SJCRH30 (cell line): ENCODE results near the gene ZNF385B. TPM values are rescaled to one million over a fixed set of nuclear protein-coding genes. Genes with fewer than 3 reads are reported as not detected.
A peak's percentile ranks its signal among the peaks of the same experiment; 100 is the strongest.

Source experiments
- DNase-seq, 2 experiments: peaks; one replicate each; pipeline ENCODE4 v3.0.0-alpha.2; 2015 to 2020
- H3K27ac ChIP-seq: fragments of 250-450 bp; sonication (Bioruptor Pico); 2 replicates; pipeline ENCODE4 v1.5.1; 2020; ENCODE audit warnings: mild to moderate bottlenecking, moderate library complexity
- H3K27me3 ChIP-seq: fragments of 250-450 bp; sonication (Bioruptor Pico); 2 replicates; pipeline ENCODE4 v1.5.1; 2020; ENCODE audit warnings: mild to moderate bottlenecking, moderate library complexity
- H3K36me3 ChIP-seq: fragments of 250-450 bp; sonication (Bioruptor Pico); 2 replicates; pipeline ENCODE4 v1.5.1; 2020; ENCODE audit warnings: mild to moderate bottlenecking, moderate library complexity
- H3K4me1 ChIP-seq: fragments of 250-450 bp; sonication (Bioruptor Pico); 2 replicates; pipeline ENCODE4 v1.5.1; 2020; ENCODE audit warnings: mild to moderate bottlenecking, moderate library complexity
- H3K4me3 ChIP-seq: fragments of 250-450 bp; sonication (Bioruptor Pico); 2 replicates; pipeline ENCODE4 v1.5.1; 2020; ENCODE audit warnings: mild to moderate bottlenecking, moderate library complexity
- H3K9me3 ChIP-seq: fragments of 250-450 bp; sonication (Bioruptor Pico); replicated peaks from 2 replicates; pipeline ENCODE4 v1.5.1; 2020; ENCODE audit warnings: mild to moderate bottlenecking, moderate library complexity
- total RNA-seq: library from RNA; depleted of rRNA; stranded (reverse); fragments of >200 nt; shearing (Covaris generic); gene quantifications from 2 replicates; pipeline ENCODE4 v1.2.3, GENCODE V29; 2014

ZNF385B gene
- total RNA-seq, 1 experiment from 2014 or later: 2.1 TPM

GRCh38 chr2:179584760-179585159, 276.7 kb downstream of the ZNF385B start:
- Histone ChIP-seq H3K4me3 (no peak overlapping the region), H3K4me1 (no peaks in the 10 kb centered on the region; the same call in 1 of the 2 replicates), H3K36me3 (no peaks in the 10 kb centered on the region), H3K9me3 (no peaks in the 10 kb centered on the region), H3K27me3 (no peaks in the 10 kb centered on the region), H3K27ac (no peak overlapping the region)
- no peak for DNase-seq

GRCh38 chr2:179581605-179582004, 279.8 kb downstream of the ZNF385B start:
- Histone ChIP-seq H3K4me3 (peak overlapping the region; percentile 24), H3K4me1 (no peaks in the 10 kb centered on the region; the same call in 1 of the 2 replicates), H3K9me3 (no peaks in the 10 kb centered on the region), H3K27ac (no peak overlapping the region), H3K36me3 (no peaks in the 10 kb centered on the region), H3K27me3 (no peaks in the 10 kb centered on the region)
- peak; percentile 21 to 50 for DNase-seq

- peak; percentile 15 to 26 for DNase-seq
- no peaks in the 10 kb centered on the region; the same call in 1 of the 2 replicates for H3K4me1 ChIP-seq
- no peaks in the 10 kb centered on the region for H3K36me3 ChIP-seq
- no peak overlapping the region for H3K27ac ChIP-seq
- no peaks in the 10 kb centered on the region for H3K27me3 ChIP-seq
- H3K9me3 ChIP-seq: no peaks in the 10 kb centered on the region
- no peak overlapping the region for H3K4me3 ChIP-seq
Measured at GRCh38 chr2:179580378-179581146, 280.9 kb downstream of the ZNF385B start.

GRCh38 chr2:179579800-179580199, 281.6 kb downstream of the ZNF385B start:
- no peak overlapping the region for H3K4me3 ChIP-seq
- no peak overlapping the region for H3K27ac ChIP-seq
- H3K36me3 ChIP-seq: no peaks in the 10 kb centered on the region
- no peaks in the 10 kb centered on the region for H3K27me3 ChIP-seq
- no peaks in the 10 kb centered on the region for H3K9me3 ChIP-seq
- no peaks in the 10 kb centered on the region; the same call in 1 of the 2 replicates for H3K4me1 ChIP-seq
- DNase-seq: no peak

GRCh38 chr2:179578171-179578916, 283.1 kb downstream of the ZNF385B start:
- no peaks in the 10 kb centered on the region for H3K36me3 ChIP-seq
- H3K4me1 ChIP-seq: no peaks in the 10 kb centered on the region; the same call in 1 of the 2 replicates
- H3K27ac ChIP-seq: no peak overlapping the region
- no peak for DNase-seq
- no peak overlapping the region for H3K4me3 ChIP-seq
- no peaks in the 10 kb centered on the region for H3K9me3 ChIP-seq
- no peaks in the 10 kb centered on the region for H3K27me3 ChIP-seq

- Histone ChIP-seq H3K27ac (no peak overlapping the region), H3K36me3 (no peaks in the 10 kb centered on the region), H3K27me3 (no peaks in the 10 kb centered on the region), H3K9me3 (no peaks in the 10 kb centered on the region), H3K4me3 (no peak overlapping the region), H3K4me1 (peaks cover 4% of the 10 kb centered on the region; the same call in 1 of the 2 replicates)
- DNase-seq: no peak
Measured at GRCh38 chr2:179574061-179574519, 287.3 kb downstream of the ZNF385B start.

- H3K27ac ChIP-seq: no peak overlapping the region
- H3K4me1 ChIP-seq: peaks cover 4% of the 10 kb centered on the region; the same call in 1 of the 2 replicates
- DNase-seq: no peak
- no peaks in the 10 kb centered on the region for H3K36me3 ChIP-seq
- no peak overlapping the region for H3K4me3 ChIP-seq
- no peaks in the 10 kb centered on the region for H3K27me3 ChIP-seq
- H3K9me3 ChIP-seq: no peaks in the 10 kb centered on the region
Measured at GRCh38 chr2:179572544-179572943, 288.9 kb downstream of the ZNF385B start.

- H3K9me3 ChIP-seq: no peaks in the 10 kb centered on the region
- H3K36me3 ChIP-seq: no peaks in the 10 kb centered on the region
- H3K27me3 ChIP-seq: no peaks in the 10 kb centered on the region
- DNase-seq: no peak
- H3K4me1 ChIP-seq: peaks cover 4% of the 10 kb centered on the region; the same call in 1 of the 2 replicates
- H3K27ac ChIP-seq: no peak overlapping the region
- no peak overlapping the region for H3K4me3 ChIP-seq
Measured at GRCh38 chr2:179571721-179572120, 289.7 kb downstream of the ZNF385B start.

GRCh38 chr2:179571252-179571651, 290.2 kb downstream of the ZNF385B start:
- no peak overlapping the region for H3K27ac ChIP-seq
- H3K27me3 ChIP-seq: no peaks in the 10 kb centered on the region
- no peak overlapping the region for H3K4me3 ChIP-seq
- H3K4me1 ChIP-seq: peaks cover 4% of the 10 kb centered on the region; the same call in 1 of the 2 replicates
- no peaks in the 10 kb centered on the region for H3K9me3 ChIP-seq
- DNase-seq: peak in 1 of 2 experiments; percentile 19
- no peaks in the 10 kb centered on the region for H3K36me3 ChIP-seq

- Histone ChIP-seq H3K36me3 (no peaks in the 10 kb centered on the region), H3K27me3 (no peaks in the 10 kb centered on the region), H3K9me3 (no peaks in the 10 kb centered on the region), H3K4me1 (peaks cover 4% of the 10 kb centered on the region; the same call in 1 of the 2 replicates), H3K4me3 (no peak overlapping the region), H3K27ac (no peak overlapping the region)
- DNase-seq: no peak
Measured at GRCh38 chr2:179569831-179570233, 291.6 kb downstream of the ZNF385B start.

- H3K27me3 ChIP-seq: no peaks in the 10 kb centered on the region
- no peak for DNase-seq
- 0 out of 2 replicates have a peak, but pooled peaks cover 14% of the 10 kb centered on the region for H3K4me1 ChIP-seq
- no peak overlapping the region for H3K27ac ChIP-seq
- H3K4me3 ChIP-seq: no peak overlapping the region
- H3K36me3 ChIP-seq: no peaks in the 10 kb centered on the region
- H3K9me3 ChIP-seq: no peaks in the 10 kb centered on the region
Measured at GRCh38 chr2:179565807-179566206, 295.6 kb downstream of the ZNF385B start.

GRCh38 chr2:179562330-179562885, 299.0 kb downstream of the ZNF385B start:
- DNase-seq: peak; percentile 14 to 66
- peak overlapping the region; percentile 45 for H3K4me3 ChIP-seq
- H3K9me3 ChIP-seq: no peaks in the 10 kb centered on the region
- peak overlapping the region; percentile 11; the same call in 1 of the 2 replicates for H3K27ac ChIP-seq
- H3K36me3 ChIP-seq: no peaks in the 10 kb centered on the region
- 0 out of 2 replicates have a peak, but pooled peaks cover 12% of the 10 kb centered on the region for H3K4me1 ChIP-seq
- H3K27me3 ChIP-seq: no peaks in the 10 kb centered on the region

GRCh38 chr2:179561702-179562101, 299.7 kb downstream of the ZNF385B start:
- H3K36me3 ChIP-seq: no peaks in the 10 kb centered on the region
- DNase-seq: no peak
- no peaks in the 10 kb centered on the region for H3K9me3 ChIP-seq
- H3K27me3 ChIP-seq: no peaks in the 10 kb centered on the region
- 0 out of 2 replicates have a peak, but pooled peaks cover 12% of the 10 kb centered on the region for H3K4me1 ChIP-seq
- H3K4me3 ChIP-seq: peak overlapping the region; percentile 45
- H3K27ac ChIP-seq: no peak overlapping the region

GRCh38 chr2:179560257-179560735, 301.1 kb downstream of the ZNF385B start:
- H3K4me1 ChIP-seq: 0 out of 2 replicates have a peak, but pooled peaks cover 12% of the 10 kb centered on the region
- no peak overlapping the region for H3K4me3 ChIP-seq
- H3K27ac ChIP-seq: no peak overlapping the region
- no peak for DNase-seq
- no peaks in the 10 kb centered on the region for H3K36me3 ChIP-seq
- no peaks in the 10 kb centered on the region for H3K27me3 ChIP-seq
- H3K9me3 ChIP-seq: no peaks in the 10 kb centered on the region
